HG02678 (cell line): Measurements from ENCODE around the gene PAX5.

ENCODE experiments used
- ATAC-seq: cut with Tn5 transposase; IDR thresholded peaks from one replicate; pipeline ENCODE4 v1.9.1; 2021; ENCODE audit warnings: mild to moderate bottlenecking, moderate library complexity; ENCODE audit not compliant: unreplicated experiment

Gene PAX5

GRCh38 chr9:36865731-36866635 lies 168.1 kb downstream of the PAX5 start:
- ATAC-seq: no peak

- no peak for ATAC-seq
These were observed 169.3 kb downstream of the PAX5 start for GRCh38 chr9:36864491-36865410.

GRCh38 chr9:36862206-36863145 lies 171.6 kb downstream of the PAX5 start:
- no peak for ATAC-seq

GRCh38 chr9:36861528-36862205 lies 172.4 kb downstream of the PAX5 start:
- ATAC-seq: no peak

GRCh38 chr9:36858805-36859375 lies 175.2 kb downstream of the PAX5 start:
- ATAC-seq: no peak

- ATAC-seq: no peak
These were observed 178.4 kb downstream of the PAX5 start for GRCh38 chr9:36855448-36856315.

- no peak for ATAC-seq
These were observed 179.3 kb downstream of the PAX5 start for GRCh38 chr9:36854751-36855150.

- no peak for ATAC-seq
These were observed 180.0 kb downstream of the PAX5 start for GRCh38 chr9:36854034-36854433.

GRCh38 chr9:36853233-36853632 lies 180.8 kb downstream of the PAX5 start:
- ATAC-seq: no peak

- no peak for ATAC-seq
These were observed 184.1 kb downstream of the PAX5 start for GRCh38 chr9:36849943-36850342.

GRCh38 chr9:36848946-36849345 lies 185.1 kb downstream of the PAX5 start:
- ATAC-seq: no peak

- ATAC-seq: no peak
These were observed 186.0 kb downstream of the PAX5 start for GRCh38 chr9:36847781-36848673.

GRCh38 chr9:36846621-36847020 lies 187.4 kb downstream of the PAX5 start:
- no peak for ATAC-seq

GRCh38 chr9:36845844-36846243 lies 188.2 kb downstream of the PAX5 start:
- no peak for ATAC-seq

- ATAC-seq: no peak
These were observed 189.1 kb downstream of the PAX5 start for GRCh38 chr9:36844961-36845360.

- ATAC-seq: no peak
These were observed 190.1 kb downstream of the PAX5 start for GRCh38 chr9:36843964-36844363.
